T-helper 2 cell treated with Interferon-gamma antibody and Interleukin-4, amounts not matched to agents 100 ng/mL and 5 ng/mL, for 36 hours (primary cell): ENCODE results near the gene CYP17A1. TPM values are rescaled to one million over a fixed set of nuclear protein-coding genes. Genes with fewer than 3 reads are reported as not detected.
"Not testable (repeated sequence)": the region's sequence is repeated elsewhere in the genome, so short reads cannot be mapped to it uniquely, and the experiment has no call there.

Experiments used
- intact Hi-C: fragments of 100-400 bp; cut with micrococcal nuclease; formaldehyde crosslinking; loops from one replicate; pipeline ENCODE4 v1.15.1; 2023
- total RNA-seq: library from RNA; stranded (reverse); gene quantifications from 2 replicates; pipeline ENCODE4 v1.2.3, GENCODE V29; 2022

The CYP17A1 gene
- not detected in 2 replicates for total RNA-seq

DNA sequence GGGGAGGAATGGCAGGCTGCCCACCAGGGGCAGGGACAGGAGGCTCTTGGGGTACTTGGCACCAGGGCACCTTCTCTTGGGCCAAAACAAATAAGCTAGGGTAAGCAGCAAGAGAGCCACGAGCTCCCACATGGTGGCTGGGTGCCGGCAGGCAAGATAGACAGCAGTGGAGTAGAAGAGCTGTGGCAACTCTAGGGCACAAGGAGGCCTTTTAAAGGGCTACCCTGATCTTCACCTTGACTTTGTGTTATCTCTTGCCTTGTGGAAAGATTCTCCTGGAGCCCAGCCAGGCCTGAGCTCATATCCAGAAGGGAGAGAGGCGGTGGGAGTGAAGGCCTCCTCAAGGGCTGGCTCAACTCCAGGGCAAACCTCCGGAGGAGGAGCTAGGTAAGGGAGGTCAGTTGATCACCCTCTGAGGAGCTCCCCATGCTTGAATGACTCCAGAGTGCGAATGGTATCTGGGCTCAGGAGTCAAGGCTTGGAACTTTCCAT, at the start of gene CYP17A1:
Gene CYP17A1, minus strand, starts transcription at position 184 of the 492 bp plus-strand sequence. Its CDS starts 52 bp downstream, at position 132.
- intact Hi-C loops: loop anchor here (5.0 kb wide), 1 partner anchor 495 kb away; no protein-coding TSS in a partner anchor

DNA sequence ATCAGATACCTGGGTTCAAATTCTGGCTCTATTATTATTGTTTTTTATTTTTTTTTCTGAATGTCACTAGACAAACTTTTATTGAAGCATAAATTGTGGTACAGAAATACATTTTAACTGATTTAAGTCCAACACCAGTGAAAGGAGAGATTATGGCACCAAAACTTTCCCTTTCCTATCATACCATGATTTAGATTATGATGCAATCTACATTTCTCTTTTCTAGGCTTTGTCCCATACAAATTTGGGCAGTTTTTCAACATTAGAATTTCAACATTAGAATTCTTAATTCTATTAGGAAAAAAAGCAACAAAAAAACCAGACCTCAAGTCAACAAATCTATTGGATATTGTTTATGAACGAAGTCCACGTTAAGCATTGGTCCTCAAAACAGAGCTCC, 43.0 kb upstream of the CYP17A1 start:
- intact Hi-C loops: no loop called here

DNA sequence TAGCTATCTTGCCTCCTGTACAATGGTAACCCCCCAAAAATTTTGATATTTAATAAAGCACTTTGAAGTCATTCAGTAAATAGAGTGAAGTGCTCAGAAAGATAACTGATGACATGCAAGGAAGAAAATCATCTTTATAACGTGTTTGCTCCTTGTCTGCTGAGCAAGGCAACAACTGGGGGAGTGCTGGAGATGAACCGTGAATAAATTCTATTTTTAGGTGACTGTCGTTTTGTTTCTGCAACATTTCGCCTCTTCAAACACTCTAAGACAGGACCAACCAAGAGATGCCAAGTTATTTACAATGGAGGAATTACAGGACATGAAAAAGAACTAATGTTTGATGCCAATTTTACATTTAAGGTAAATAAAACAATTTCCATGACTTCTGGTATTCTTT, 41.4 kb upstream of the CYP17A1 start:
- intact Hi-C loops: no loop called here

- intact Hi-C loops: no loop called here
Measured at GRCh38 chr10:102876747-102877153, 39.5 kb upstream of the CYP17A1 start.

DNA sequence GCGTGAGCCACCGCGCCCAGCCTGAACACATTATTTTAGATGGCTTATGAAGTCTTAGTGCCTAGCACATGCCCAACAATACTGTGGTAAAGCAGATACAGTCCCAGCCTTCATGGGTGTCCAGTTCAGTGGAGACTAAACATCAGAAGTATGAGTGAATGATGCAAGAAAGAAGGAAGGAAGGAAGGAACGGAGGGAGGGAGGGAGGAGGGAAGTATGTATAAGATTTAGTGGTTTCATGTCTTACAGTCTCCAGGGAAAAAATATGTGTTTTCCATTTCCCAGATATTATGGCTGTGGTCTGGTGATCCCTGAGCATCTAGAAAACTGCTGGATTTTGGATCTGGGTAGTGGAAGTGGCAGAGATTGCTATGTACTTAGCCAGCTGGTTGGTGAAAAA, 35.0 kb upstream of the CYP17A1 start:
- intact Hi-C loops: no loop called here

DNA sequence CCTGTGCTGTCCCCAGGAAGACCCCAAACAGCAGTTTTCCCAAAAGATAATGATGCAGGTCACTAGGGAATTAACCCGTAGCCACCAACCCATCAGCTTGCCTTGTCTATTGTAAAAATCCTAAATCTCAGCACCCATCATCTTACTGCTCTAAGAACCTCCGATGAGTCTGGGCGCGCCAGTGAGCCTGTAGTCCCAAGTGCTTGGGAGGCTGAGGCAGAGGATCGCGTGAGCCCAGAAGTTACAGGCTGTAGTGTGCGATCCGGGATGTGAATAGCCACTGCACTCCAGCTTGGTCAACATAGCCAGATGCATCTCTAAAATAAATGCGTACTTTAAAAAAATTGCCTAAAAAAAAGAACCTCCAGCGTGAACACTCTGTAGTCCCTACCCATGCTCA, 33.0 kb upstream of the CYP17A1 start:
- intact Hi-C loops: no loop called here

- intact Hi-C loops: no loop called here
Measured at GRCh38 chr10:102869258-102870198, 32.3 kb upstream of the CYP17A1 start, which contains the start of gene AS3MT. Gene AS3MT, plus strand, starts transcription at chr10:102869470. Its CDS starts 123 bp downstream, at chr10:102869593.

- intact Hi-C loops: no loop called here
Measured at GRCh38 chr10:102868911-102869257, 31.7 kb upstream of the CYP17A1 start.

GRCh38 chr10:102865620-102866019, 28.4 kb upstream of the CYP17A1 start:
- intact Hi-C loops: no loop called here

GRCh38 chr10:102863660-102864059, 26.4 kb upstream of the CYP17A1 start:
- intact Hi-C loops: no loop called here

DNA sequence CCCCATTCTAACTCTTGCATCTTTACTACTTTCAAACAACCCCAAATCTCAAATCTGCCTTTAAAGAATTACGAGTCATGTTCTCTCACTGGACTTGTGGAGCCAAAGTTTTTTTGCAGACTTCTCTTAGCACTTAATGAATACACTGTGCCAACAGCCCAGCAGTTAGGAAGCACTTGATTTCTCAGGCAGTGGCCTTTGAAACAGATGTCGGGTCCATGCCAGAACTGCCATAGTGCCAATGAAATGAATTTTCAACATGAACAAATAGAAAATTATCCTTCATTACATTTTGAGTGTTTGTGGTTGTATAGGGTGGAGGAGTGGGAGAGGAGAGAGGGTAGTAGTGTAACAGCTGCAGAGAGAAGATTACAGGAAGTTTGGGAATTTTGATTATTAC, 22.7 kb upstream of the CYP17A1 start:
- intact Hi-C loops: no loop called here

DNA sequence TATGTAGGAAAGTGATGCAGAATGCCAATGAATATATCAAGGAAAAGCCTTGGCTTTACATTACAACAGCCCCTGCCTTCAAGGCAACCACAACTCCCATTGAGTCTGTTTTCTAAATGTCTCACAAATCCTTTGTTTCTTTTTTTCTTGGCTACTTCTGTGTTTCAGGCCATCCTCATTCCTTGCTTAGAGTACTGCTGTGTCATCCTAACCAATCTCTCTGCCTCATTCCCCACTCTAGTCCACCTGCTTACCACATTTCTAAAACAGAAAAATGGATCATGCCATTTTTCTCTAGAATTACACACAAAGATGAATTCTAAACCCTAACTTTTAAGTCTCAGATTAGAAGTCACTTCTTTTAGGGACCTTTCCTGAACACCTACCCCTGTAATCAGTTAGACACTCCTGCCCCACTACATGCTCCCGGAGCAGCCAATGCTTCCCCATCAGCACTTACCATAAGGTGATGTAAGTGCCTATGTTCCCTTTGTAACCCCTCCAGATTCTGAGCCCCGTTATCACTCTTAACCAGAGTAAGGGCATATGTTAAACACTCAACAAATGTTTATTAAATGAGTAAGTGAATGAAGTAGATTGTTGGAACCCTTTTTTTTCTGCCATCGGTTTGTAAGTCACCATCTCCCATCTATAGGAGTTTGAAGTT, 19.7 kb upstream of the CYP17A1 start:
- intact Hi-C loops: no loop called here

GRCh38 chr10:102855731-102856436, 18.7 kb upstream of the CYP17A1 start:
- intact Hi-C loops: loop anchor here (2.0 kb wide), 1 partner anchor 337 kb away; the partner anchor contains the start of gene NT5C2

- intact Hi-C loops: not testable (repeated sequence)
Measured at GRCh38 chr10:102853237-102853636, 16.0 kb upstream of the CYP17A1 start.

GRCh38 chr10:102850025-102850518, 12.9 kb upstream of the CYP17A1 start:
- intact Hi-C loops: no loop called here

- intact Hi-C loops: no loop called here
Measured at GRCh38 chr10:102845352-102845902, 8.2 kb upstream of the CYP17A1 start.

- intact Hi-C loops: not testable (repeated sequence)
Measured at GRCh38 chr10:102844190-102844776, 7.1 kb upstream of the CYP17A1 start.

DNA sequence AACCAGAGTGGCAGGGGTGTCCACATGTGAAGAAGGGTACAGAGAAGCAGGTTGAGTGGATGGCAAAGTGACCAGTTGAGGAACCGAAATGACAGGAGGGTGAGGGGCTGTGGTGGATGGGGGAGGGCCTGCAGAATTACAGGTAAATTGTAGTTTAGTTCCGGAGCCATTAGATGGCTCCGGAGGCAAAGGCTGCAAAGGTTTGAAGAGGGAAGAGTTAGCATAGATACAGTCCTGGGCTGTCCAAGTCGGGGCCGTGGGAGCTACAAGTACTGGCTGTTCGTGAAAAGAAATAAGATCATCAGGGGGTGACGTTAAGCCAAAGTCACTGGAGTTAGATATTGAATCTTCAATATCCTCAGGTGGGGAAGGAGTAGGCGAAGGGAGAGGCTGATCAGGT, 5.9 kb upstream of the CYP17A1 start:
- intact Hi-C loops: not testable (repeated sequence)

- intact Hi-C loops: no loop called here
Measured at GRCh38 chr10:102841827-102842345, 4.7 kb upstream of the CYP17A1 start.

DNA sequence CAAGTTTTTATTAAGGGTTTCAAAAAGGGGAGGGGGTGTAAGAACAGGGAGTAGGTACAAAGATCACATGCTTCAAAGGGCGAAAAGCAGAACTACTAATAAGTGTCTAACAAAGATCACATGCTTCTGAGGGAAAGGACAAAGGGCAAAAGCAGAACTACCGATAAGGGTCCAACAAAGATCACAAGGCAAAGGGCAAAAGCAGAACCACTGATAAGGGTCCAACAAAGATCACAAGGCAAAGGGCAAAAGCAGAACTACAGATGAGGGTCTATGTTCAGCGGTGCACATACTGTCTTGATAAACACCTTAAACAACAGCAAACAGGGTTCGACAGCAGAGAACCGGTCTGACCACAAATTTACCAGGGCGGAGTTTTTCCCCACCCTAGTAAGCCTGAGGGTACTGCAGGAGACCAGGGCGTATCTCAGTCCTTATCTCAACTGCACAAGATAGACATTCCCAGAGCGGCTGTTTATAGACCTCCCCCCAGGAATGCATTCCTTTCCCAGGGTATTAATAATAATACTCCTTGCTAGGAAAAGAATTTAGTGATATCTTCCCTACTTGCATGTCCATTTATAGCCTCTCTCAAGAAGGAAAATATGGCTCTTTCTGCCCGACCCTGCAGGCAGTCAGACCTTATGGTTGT, 1.2 kb upstream of the CYP17A1 start:
- intact Hi-C loops: loop anchor here (5.0 kb wide), 1 partner anchor 494 kb away; no protein-coding TSS in a partner anchor
